ENCODE results near the gene NPTXR.

GRCh38 chr22:38867471-38868285, 23.9 kb upstream of the NPTXR start:
- TF ChIP-seq CTCF (IDR thresholded peaks at IDR 0.05), result no peak
- TF ChIP-seq POLR2A (IDR thresholded peaks at IDR 0.05), result no peak
- TF ChIP-seq POLR2AphosphoS5 (IDR thresholded peaks at IDR 0.05), result no peak
